Measurements from ENCODE around the gene CFAP410.

The CFAP410 gene

GRCh38 chr21:44321846-44322450, 17.2 kb downstream of the CFAP410 start:
- no peak overlapping the region for H3K4me2 ChIP-seq (ENCODE audit: low read length)
- no peak overlapping the region for H3K4me3 ChIP-seq (ENCODE audit: low read depth, low read length, poor library complexity, severe bottlenecking)
- no peaks in the 10 kb centered on the region for H3K9me2 ChIP-seq (ENCODE audit: low read depth, low read length)
- H3K27me3 ChIP-seq (ENCODE audit: insufficient read depth, low read length) = no peaks in the 10 kb centered on the region
- H3K27ac ChIP-seq (ENCODE audit: low read depth, low read length, poor library complexity, severe bottlenecking) = no peak overlapping the region
- no peak overlapping the region for H3K9ac ChIP-seq (ENCODE audit: low read length)
- H3K79me2 ChIP-seq (ENCODE audit: insufficient read depth, low read length) = no peaks in the 10 kb centered on the region
- peaks cover 55% of the 10 kb centered on the region for H3K36me3 ChIP-seq (ENCODE audit: insufficient read depth, low read length)
- H4K20me1 ChIP-seq (ENCODE audit: insufficient read depth, low read length) = no peaks in the 10 kb centered on the region
- H2AFZ ChIP-seq (ENCODE audit: low read length) = no peak overlapping the region
- H3F3A ChIP-seq (ENCODE audit: insufficient read depth, low read length) = no peaks in the 10 kb centered on the region
- H3K4me1 ChIP-seq (ENCODE audit: insufficient read depth, low read length, severe bottlenecking) = no peaks in the 10 kb centered on the region
- TF ChIP-seq CTCF (IDR thresholded peaks at IDR 0.05; ENCODE audit: low read length) = no peak
- TF ChIP-seq EZH2 (IDR thresholded peaks at IDR 0.05; ENCODE audit: borderline replicate concordance, low read length) = no peak
- no peaks in the 10 kb centered on the region for H3K9me3 ChIP-seq (ENCODE audit: low read length)

- TF ChIP-seq CTCF (IDR thresholded peaks at IDR 0.05; ENCODE audit: low read length) (no peak), EZH2 (IDR thresholded peaks at IDR 0.05; ENCODE audit: borderline replicate concordance, low read length) (no peak)
- Histone ChIP-seq H3K9ac (ENCODE audit: low read length) (no peak overlapping the region), H2AFZ (ENCODE audit: low read length) (no peak overlapping the region), H3K36me3 (ENCODE audit: insufficient read depth, low read length) (peaks cover 55% of the 10 kb centered on the region), H3K27ac (ENCODE audit: low read depth, low read length, poor library complexity, severe bottlenecking) (no peak overlapping the region), H4K20me1 (ENCODE audit: insufficient read depth, low read length) (no peaks in the 10 kb centered on the region), H3K9me2 (ENCODE audit: low read depth, low read length) (no peaks in the 10 kb centered on the region), H3K4me1 (ENCODE audit: insufficient read depth, low read length, severe bottlenecking) (no peaks in the 10 kb centered on the region), H3F3A (ENCODE audit: insufficient read depth, low read length) (no peaks in the 10 kb centered on the region), H3K27me3 (ENCODE audit: insufficient read depth, low read length) (no peaks in the 10 kb centered on the region), H3K4me2 (ENCODE audit: low read length) (no peak overlapping the region), H3K9me3 (ENCODE audit: low read length) (no peaks in the 10 kb centered on the region), H3K4me3 (ENCODE audit: low read depth, low read length, poor library complexity, severe bottlenecking) (no peak overlapping the region), H3K79me2 (ENCODE audit: insufficient read depth, low read length) (no peaks in the 10 kb centered on the region)
Observed at GRCh38 chr21:44320847-44321246, 18.3 kb downstream of the CFAP410 start.

- H3K27me3 ChIP-seq (ENCODE audit: insufficient read depth, low read length) = no peaks in the 10 kb centered on the region
- TF ChIP-seq CTCF (IDR thresholded peaks at IDR 0.05; ENCODE audit: low read length) (no peak), EZH2 (IDR thresholded peaks at IDR 0.05; ENCODE audit: borderline replicate concordance, low read length) (no peak)
- no peaks in the 10 kb centered on the region for H4K20me1 ChIP-seq (ENCODE audit: insufficient read depth, low read length)
- H3F3A ChIP-seq (ENCODE audit: insufficient read depth, low read length) = no peaks in the 10 kb centered on the region
- no peak overlapping the region for H2AFZ ChIP-seq (ENCODE audit: low read length)
- no peaks in the 10 kb centered on the region for H3K79me2 ChIP-seq (ENCODE audit: insufficient read depth, low read length)
- no peak overlapping the region for H3K9ac ChIP-seq (ENCODE audit: low read length)
- no peak overlapping the region for H3K4me3 ChIP-seq (ENCODE audit: low read depth, low read length, poor library complexity, severe bottlenecking)
- no peaks in the 10 kb centered on the region for H3K9me3 ChIP-seq (ENCODE audit: low read length)
- no peaks in the 10 kb centered on the region for H3K4me1 ChIP-seq (ENCODE audit: insufficient read depth, low read length, severe bottlenecking)
- no peak overlapping the region for H3K27ac ChIP-seq (ENCODE audit: low read depth, low read length, poor library complexity, severe bottlenecking)
- H3K4me2 ChIP-seq (ENCODE audit: low read length) = no peak overlapping the region
- peaks cover 44% of the 10 kb centered on the region for H3K36me3 ChIP-seq (ENCODE audit: insufficient read depth, low read length)
- H3K9me2 ChIP-seq (ENCODE audit: low read depth, low read length) = no peaks in the 10 kb centered on the region
Observed at GRCh38 chr21:44319407-44320065, 19.7 kb downstream of the CFAP410 start.
